ENCODE results near the gene NFE2L1. TPM values are rescaled to one million over a fixed set of nuclear protein-coding genes. Genes with fewer than 3 reads are reported as not detected.

NFE2L1 gene
- total and polyA plus RNA-seq, 2 of the 8 experiments (the other 6 are each of a cell fraction or from before 2014, with no cell fraction given) = 140 to 143 TPM

DNA sequence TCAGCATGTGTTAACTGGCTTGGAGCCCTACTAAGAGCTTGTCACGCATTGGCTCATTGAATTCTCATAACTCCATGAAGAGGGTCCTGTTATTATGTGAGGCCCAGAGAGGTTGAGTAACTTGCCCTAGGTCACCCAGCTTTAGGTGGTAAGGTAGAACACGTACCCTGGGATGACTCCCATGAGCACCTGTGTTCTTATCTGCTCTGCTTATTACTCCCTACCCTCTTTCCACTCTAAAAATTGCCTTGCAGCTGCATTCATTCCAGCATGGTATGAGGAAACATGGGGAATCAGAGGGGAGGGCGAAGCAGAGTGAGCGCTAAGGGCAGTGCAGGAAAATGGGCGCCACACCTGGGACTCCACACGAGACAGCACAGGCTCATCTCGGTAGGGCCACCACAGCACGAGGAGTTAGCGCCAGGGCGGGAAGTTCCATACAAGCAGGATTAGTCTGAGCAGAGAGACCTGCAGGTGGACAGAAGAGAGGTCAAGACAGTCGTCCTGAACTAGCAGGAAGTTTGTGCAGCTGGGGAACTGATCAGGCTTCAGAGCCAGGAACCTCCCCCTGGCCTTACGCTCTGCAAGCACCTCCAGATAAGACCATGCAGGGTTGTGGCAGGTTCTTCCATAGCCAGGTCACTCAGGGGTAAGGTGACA is 20.7 kb upstream of the NFE2L1 start:
- Histone ChIP-seq H3K27ac (ENCODE audit: low read depth, low read length) (no peak overlapping the region), H4K5ac (ENCODE audit: insufficient read length, low read depth, low read length) (no peak overlapping the region), H3K4me2 (ENCODE audit: insufficient read depth in 1 of 2, low read depth in 2 of 2, low read length in 2 of 2) (no peak overlapping the region), H3K4me3 (ENCODE audit: extremely low read depth in 1 of 4, insufficient read depth in 2 of 4, low read depth in 3 of 4, low read length in 4 of 4) (no peak overlapping the region), H2BK120ac (replicated peaks; ENCODE audit: low read depth, low read length) (no peak overlapping the region), H3K79me2 (ENCODE audit: control insufficient read depth in 1 of 2, insufficient read depth in 2 of 2, low read length in 2 of 2) (no peaks in the 10 kb centered on the region), H2BK12ac (ENCODE audit: low read depth, low read length) (no peak overlapping the region), H4K20me1 (replicated peaks in 1 of 2; ENCODE audit: control insufficient read depth in 1 of 2, insufficient read depth in 2 of 2, low read length in 2 of 2) (no peaks in the 10 kb centered on the region), H2BK5ac (ENCODE audit: low read depth, low read length) (no peak overlapping the region), H3K14ac (ENCODE audit: insufficient read length) (no peak overlapping the region), H2AFZ (ENCODE audit: low read length) (no peak overlapping the region), H3K4ac (replicated peaks; ENCODE audit: insufficient read length, low read depth, low read length) (no peak overlapping the region), H3K27me3 (replicated peaks in 1 of 4; ENCODE audit: control insufficient read depth in 3 of 4, extremely low read depth in 1 of 4, insufficient read depth in 3 of 4, low read length in 3 of 4) (peaks cover 2 to 23% (median 17%) of the 10 kb centered on the region in 4 experiments), H3K23me2 (ENCODE audit: low read depth, low read length) (peaks cover 18% of the 10 kb centered on the region), H3K9me3 (ENCODE audit: insufficient read depth in 2 of 2, low read depth in 1 of 2, low read length in 1 of 2) (no peaks in the 10 kb centered on the region), H3K79me1 (ENCODE audit: low read depth, low read length) (no peaks in the 10 kb centered on the region), H4K91ac (replicated peaks; ENCODE audit: insufficient read length, low read length) (no peak overlapping the region), H3K9ac (replicated peaks in 1 of 4; ENCODE audit: extremely low read depth in 1 of 4, low read depth in 3 of 4, low read length in 3 of 4) (no peak overlapping the region), H2BK20ac (ENCODE audit: low read length) (no peak overlapping the region), H3K4me1 (replicated peaks in 1 of 4; ENCODE audit: control insufficient read depth in 3 of 4, insufficient read depth in 4 of 4, low read length in 3 of 4) (peaks cover 0 to 21% (median 11%) of the 10 kb centered on the region in 4 experiments; a peak in 5 of 7 replicates), H3K56ac (replicated peaks; ENCODE audit: insufficient read length, low read depth, low read length) (no peak overlapping the region), H3K36me3 (ENCODE audit: control insufficient read depth in 2 of 4, insufficient read depth in 4 of 4, low read length in 3 of 4) (no peaks in the 10 kb centered on the region), H2AK5ac (ENCODE audit: low read depth, low read length) (no peak overlapping the region), H3K18ac (ENCODE audit: extremely low read depth, low read length) (no peak overlapping the region), H3K23ac (ENCODE audit: insufficient read length) (no peak overlapping the region), H4K8ac (ENCODE audit: extremely low read depth, insufficient read depth, low read length) (no peak overlapping the region), H2BK15ac (ENCODE audit: low read length) (no peak overlapping the region)
- TF ChIP-seq CREB1 (IDR thresholded peaks at IDR 0.05) (no peak), KDM1A (IDR thresholded peaks at IDR 0.05; ENCODE audit: borderline replicate concordance, low read length) (peak; percentile 84; the same call in 1 of the 2 replicates)
- CTCF ChIA-PET (ENCODE audit: partially characterized antibody) = interaction anchor here (0.7 to 8.9 kb wide), 33 partner anchors 9 to 582 kb away, joined by 3 to 181 read pairs (median 5); partner anchors contain the start of genes NFE2L1 and SNX11
- WGBS, 2 experiments (ENCODE audit: extremely low coverage in 1 of 2, insufficient coverage in 1 of 2, insufficient read length in 1 of 2, insufficient replicate concordance in 2 of 2, low coverage in 1 of 2, low lambda C conversion rate in 2 of 2, missing lambda C conversion rate in 1 of 2) = 86% methylated on average over 12 of the region's 12 CpGs; no CpG with 5 or more reads in 1 of the 2 experiments
- no peak for DNase-seq (ENCODE audit: low read depth in 1 of 2, low spot score in 2 of 2)
- no peak for FAIRE-seq
- POLR2A ChIA-PET (ENCODE audit: partially characterized antibody) = interaction anchor here (2.7 to 28.1 kb wide), 2 partner anchors 8 to 35 kb away, joined by 9 to 1227 read pairs; partner anchors contain the start of gene NFE2L1

Measured in H1 (cell line).